Glutamatergic neuron (in vitro differentiated cells): Measurements from ENCODE around the gene ITGB1BP1. TPM values are rescaled to one million over a fixed set of nuclear protein-coding genes. Genes with fewer than 3 reads are reported as not detected.
A peak's percentile ranks its signal among the peaks of the same experiment; 100 is the strongest.

ENCODE experiments used
- DNase-seq: peaks from one replicate; pipeline ENCODE4 v3.0.0; 2022
- H3K27ac Mint-ChIP-seq: one replicate; pipeline ENCODE4 v1.8.0; 2020; ENCODE audit warnings: mild to moderate bottlenecking, mixed read lengths, inconsistent platforms; ENCODE audit not compliant: unreplicated experiment
- H3K27me3 Mint-ChIP-seq: one replicate; pipeline ENCODE4 v1.8.0; 2020; ENCODE audit warnings: mild to moderate bottlenecking, moderate library complexity, mixed read lengths, inconsistent platforms; ENCODE audit not compliant: unreplicated experiment
- H3K36me3 Mint-ChIP-seq: one replicate; pipeline ENCODE4 v1.8.0; 2020; ENCODE audit warnings: mild to moderate bottlenecking, mixed read lengths, inconsistent platforms; ENCODE audit not compliant: unreplicated experiment
- H3K4me1 Mint-ChIP-seq: one replicate; pipeline ENCODE4 v1.8.0; 2020; ENCODE audit warnings: mild to moderate bottlenecking, low read depth, mixed read lengths, inconsistent platforms; ENCODE audit not compliant: unreplicated experiment
- H3K4me3 Mint-ChIP-seq: one replicate; pipeline ENCODE4 v1.8.0; 2020; ENCODE audit warnings: mild to moderate bottlenecking, mixed read lengths, inconsistent platforms; ENCODE audit not compliant: unreplicated experiment
- H3K9me3 Mint-ChIP-seq: one replicate; pipeline ENCODE4 v1.8.0; 2020; ENCODE audit warnings: mild to moderate bottlenecking, moderate library complexity, mixed read lengths, inconsistent platforms; ENCODE audit not compliant: unreplicated experiment
- total RNA-seq: library from RNA; stranded (reverse); fragmentation: NEBNext Ultra II Directional; extraction: Animal tissue kit (Norgen Biotek cat#: 25700); gene quantifications from one replicate; pipeline ENCODE4 v1.2.1, GENCODE V29; 2021; ENCODE audit not compliant: unreplicated experiment
- TF ChIP-seq, protein P1 (sequence below): fragments of 200-600 bp; sonication (generic); IDR thresholded peaks from one replicate; pipeline ENCODE4 v1.5.0; 2021; ENCODE audit not compliant: partially characterized antibody, unreplicated experiment

Gene ITGB1BP1
- total RNA-seq, 1 donor from 2014 or later: 62.7 TPM

DNA sequence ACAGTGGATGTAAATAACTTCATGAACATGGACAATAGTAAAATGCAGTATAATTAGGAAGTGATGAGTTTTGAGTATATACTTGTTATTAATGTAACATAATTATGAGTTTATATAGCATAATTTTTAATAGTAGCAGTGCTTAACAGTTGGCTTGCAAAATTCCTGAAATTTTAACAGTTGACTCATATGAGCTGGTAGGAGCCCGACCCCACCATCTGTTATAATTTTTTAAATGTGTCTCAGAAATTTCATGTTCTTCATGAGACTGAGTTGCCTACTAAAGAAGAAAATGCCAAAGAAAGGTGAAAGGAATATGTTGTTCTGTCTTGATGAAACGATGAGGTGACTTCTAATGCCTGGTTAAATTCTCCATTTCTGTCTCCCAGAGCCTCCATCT lies 62.6 kb downstream of the ITGB1BP1 start:
- H3K36me3 Mint-ChIP-seq: peaks cover 5% of the 10 kb centered on the region
- H3K4me3 Mint-ChIP-seq: no peak overlapping the region
- DNase-seq: no peak
- TF ChIP-seq, protein P1, sequence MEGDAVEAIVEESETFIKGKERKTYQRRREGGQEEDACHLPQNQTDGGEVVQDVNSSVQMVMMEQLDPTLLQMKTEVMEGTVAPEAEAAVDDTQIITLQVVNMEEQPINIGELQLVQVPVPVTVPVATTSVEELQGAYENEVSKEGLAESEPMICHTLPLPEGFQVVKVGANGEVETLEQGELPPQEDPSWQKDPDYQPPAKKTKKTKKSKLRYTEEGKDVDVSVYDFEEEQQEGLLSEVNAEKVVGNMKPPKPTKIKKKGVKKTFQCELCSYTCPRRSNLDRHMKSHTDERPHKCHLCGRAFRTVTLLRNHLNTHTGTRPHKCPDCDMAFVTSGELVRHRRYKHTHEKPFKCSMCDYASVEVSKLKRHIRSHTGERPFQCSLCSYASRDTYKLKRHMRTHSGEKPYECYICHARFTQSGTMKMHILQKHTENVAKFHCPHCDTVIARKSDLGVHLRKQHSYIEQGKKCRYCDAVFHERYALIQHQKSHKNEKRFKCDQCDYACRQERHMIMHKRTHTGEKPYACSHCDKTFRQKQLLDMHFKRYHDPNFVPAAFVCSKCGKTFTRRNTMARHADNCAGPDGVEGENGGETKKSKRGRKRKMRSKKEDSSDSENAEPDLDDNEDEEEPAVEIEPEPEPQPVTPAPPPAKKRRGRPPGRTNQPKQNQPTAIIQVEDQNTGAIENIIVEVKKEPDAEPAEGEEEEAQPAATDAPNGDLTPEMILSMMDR: no peak
- peaks cover 1% of the 10 kb centered on the region for H3K27me3 Mint-ChIP-seq
- no peak overlapping the region for H3K27ac Mint-ChIP-seq
- H3K4me1 Mint-ChIP-seq: peaks cover 6% of the 10 kb centered on the region
- H3K9me3 Mint-ChIP-seq: no peaks in the 10 kb centered on the region

DNA sequence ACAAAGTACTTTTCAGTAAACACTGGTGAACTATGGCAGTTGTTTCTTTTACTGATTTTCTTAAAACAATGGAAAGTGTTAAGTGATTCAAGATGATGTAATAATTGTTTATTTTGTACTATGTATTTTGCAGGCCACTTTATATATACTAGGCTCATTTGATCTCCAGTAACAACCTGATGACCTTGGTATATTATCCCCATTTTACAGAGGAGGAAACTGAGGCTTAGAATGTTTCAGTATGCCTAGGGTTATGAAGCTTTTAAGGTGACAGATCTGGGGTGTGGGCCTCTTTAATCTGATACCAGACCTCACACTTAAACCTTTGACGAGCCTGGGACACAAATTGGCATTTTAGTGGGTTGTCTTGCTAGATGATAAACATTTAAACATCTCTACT lies 63.2 kb downstream of the ITGB1BP1 start:
- H3K4me3 Mint-ChIP-seq: no peak overlapping the region
- H3K9me3 Mint-ChIP-seq: no peaks in the 10 kb centered on the region
- no peak overlapping the region for H3K27ac Mint-ChIP-seq
- DNase-seq: no peak
- peaks cover 4% of the 10 kb centered on the region for H3K4me1 Mint-ChIP-seq
- peaks cover 1% of the 10 kb centered on the region for H3K27me3 Mint-ChIP-seq
- H3K36me3 Mint-ChIP-seq: peaks cover 5% of the 10 kb centered on the region
- TF ChIP-seq, protein P1: no peak

DNA sequence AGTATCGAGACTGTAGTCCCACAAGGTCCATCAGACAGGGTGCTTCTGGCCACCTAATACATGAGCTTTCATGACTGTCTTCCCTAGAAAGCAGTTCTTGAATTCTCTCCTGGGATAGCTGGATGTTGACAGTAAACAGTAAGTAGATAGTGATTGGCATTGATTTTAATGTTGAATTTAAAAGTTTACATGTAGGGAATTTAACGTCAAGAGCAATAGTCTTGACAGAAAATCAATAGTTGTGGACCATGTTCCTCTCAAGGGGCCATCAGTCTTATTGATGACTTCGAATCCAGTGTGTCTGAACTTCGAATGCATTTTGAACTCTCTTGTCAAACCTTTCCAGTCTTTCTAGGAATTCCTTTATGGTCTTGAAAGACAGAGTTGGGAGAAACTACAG lies 63.9 kb downstream of the ITGB1BP1 start:
- DNase-seq: no peak
- peaks cover 4% of the 10 kb centered on the region for H3K4me1 Mint-ChIP-seq
- no peak overlapping the region for H3K4me3 Mint-ChIP-seq
- TF ChIP-seq, protein P1: no peak
- H3K27ac Mint-ChIP-seq: no peak overlapping the region
- H3K36me3 Mint-ChIP-seq: peaks cover 5% of the 10 kb centered on the region
- no peaks in the 10 kb centered on the region for H3K9me3 Mint-ChIP-seq
- no peaks in the 10 kb centered on the region for H3K27me3 Mint-ChIP-seq

DNA sequence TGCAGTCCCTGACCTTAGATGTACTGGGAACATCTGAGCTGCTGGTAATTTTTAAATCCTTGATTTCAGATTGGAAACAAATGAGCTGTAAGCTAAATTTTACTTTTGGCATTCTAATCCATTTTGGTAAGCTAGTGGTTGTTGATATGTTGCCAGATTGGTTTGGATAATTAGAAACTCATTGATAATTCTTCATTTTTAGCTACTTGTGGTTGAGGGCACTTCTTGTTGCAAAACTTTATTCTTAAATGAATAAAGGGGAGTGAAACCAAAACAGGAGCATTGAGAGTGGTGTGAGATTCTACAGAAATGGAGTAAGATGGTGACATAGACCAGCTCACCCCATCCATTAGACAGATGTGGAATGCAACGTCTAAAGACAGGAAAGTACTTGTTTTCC lies 64.5 kb downstream of the ITGB1BP1 start:
- H3K36me3 Mint-ChIP-seq: peaks cover 5% of the 10 kb centered on the region
- no peaks in the 10 kb centered on the region for H3K27me3 Mint-ChIP-seq
- no peak overlapping the region for H3K4me3 Mint-ChIP-seq
- TF ChIP-seq, protein P1: no peak
- no peak overlapping the region for H3K27ac Mint-ChIP-seq
- H3K9me3 Mint-ChIP-seq: no peaks in the 10 kb centered on the region
- peaks cover 4% of the 10 kb centered on the region for H3K4me1 Mint-ChIP-seq
- no peak for DNase-seq

DNA sequence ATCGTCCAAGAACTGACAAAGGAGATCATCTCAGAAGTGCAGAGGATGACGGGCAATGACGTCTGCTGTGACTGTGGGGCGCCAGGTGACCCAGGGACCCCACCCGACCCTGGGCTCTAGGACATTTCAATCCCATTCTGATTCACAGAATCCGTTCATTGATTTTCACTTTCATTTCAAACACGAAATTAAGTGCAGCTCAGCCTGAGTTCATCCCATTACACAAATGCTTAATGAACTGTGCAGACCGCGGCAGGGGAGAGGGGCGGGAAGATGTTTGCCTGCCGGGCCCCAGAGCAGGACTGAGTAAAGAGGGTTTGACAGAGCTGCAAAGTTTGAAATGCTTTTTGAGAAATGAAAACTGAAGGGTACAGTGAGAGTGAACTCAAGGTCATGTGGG lies 67.1 kb downstream of the ITGB1BP1 start:
- H3K27me3 Mint-ChIP-seq: peaks cover 2% of the 10 kb centered on the region
- H3K27ac Mint-ChIP-seq: no peak overlapping the region
- H3K36me3 Mint-ChIP-seq: peaks cover 5% of the 10 kb centered on the region
- peak; percentile 33 for DNase-seq
- no peak overlapping the region for H3K4me3 Mint-ChIP-seq
- peaks cover 4% of the 10 kb centered on the region for H3K4me1 Mint-ChIP-seq
- TF ChIP-seq, protein P1: no peak
- H3K9me3 Mint-ChIP-seq: no peaks in the 10 kb centered on the region
